ENCODE data around the gene RAB11FIP4. TPM values are rescaled to one million over a fixed set of nuclear protein-coding genes. Genes with fewer than 3 reads are reported as not detected.
A peak's percentile ranks its signal among the peaks of the same experiment; 100 is the strongest.

RAB11FIP4 gene
- total RNA-seq, 1 donor from 2014 or later = 103 TPM

GRCh38 chr17:31509095-31509804, 117.8 kb downstream of the RAB11FIP4 start:
- Mint-ChIP-seq H3K36me3 (ENCODE audit: unreplicated experiment) (no peaks in the 10 kb centered on the region), H3K27me3 (ENCODE audit: unreplicated experiment) (peaks cover 2% of the 10 kb centered on the region), H3K27ac (ENCODE audit: unreplicated experiment) (peak overlapping the region; percentile 44), H3K4me3 (ENCODE audit: unreplicated experiment) (no peak overlapping the region), H3K4me1 (ENCODE audit: low read depth, unreplicated experiment) (peaks cover 13% of the 10 kb centered on the region), H3K9me3 (ENCODE audit: unreplicated experiment) (peaks cover 3% of the 10 kb centered on the region)
- no peak for DNase-seq
- no peak for TF ChIP-seq CTCF (IDR thresholded peaks at IDR 0.05; ENCODE audit: partially characterized antibody, unreplicated experiment)

- TF ChIP-seq CTCF (IDR thresholded peaks at IDR 0.05; ENCODE audit: partially characterized antibody, unreplicated experiment) = no peak
- no peak for DNase-seq
- Mint-ChIP-seq H3K9me3 (ENCODE audit: unreplicated experiment) (peaks cover 6% of the 10 kb centered on the region), H3K4me1 (ENCODE audit: low read depth, unreplicated experiment) (peaks cover 15% of the 10 kb centered on the region), H3K27me3 (ENCODE audit: unreplicated experiment) (peaks cover 2% of the 10 kb centered on the region), H3K27ac (ENCODE audit: unreplicated experiment) (no peak overlapping the region), H3K36me3 (ENCODE audit: unreplicated experiment) (no peaks in the 10 kb centered on the region), H3K4me3 (ENCODE audit: unreplicated experiment) (no peak overlapping the region)
Measured at GRCh38 chr17:31509805-31510177, 118.3 kb downstream of the RAB11FIP4 start.

- Mint-ChIP-seq H3K4me1 (ENCODE audit: low read depth, unreplicated experiment) (peaks cover 21% of the 10 kb centered on the region), H3K36me3 (ENCODE audit: unreplicated experiment) (no peaks in the 10 kb centered on the region), H3K4me3 (ENCODE audit: unreplicated experiment) (no peak overlapping the region), H3K9me3 (ENCODE audit: unreplicated experiment) (peaks cover 8% of the 10 kb centered on the region), H3K27me3 (ENCODE audit: unreplicated experiment) (peaks cover 2% of the 10 kb centered on the region), H3K27ac (ENCODE audit: unreplicated experiment) (no peak overlapping the region)
- DNase-seq = peak; percentile 5
- no peak for TF ChIP-seq CTCF (IDR thresholded peaks at IDR 0.05; ENCODE audit: partially characterized antibody, unreplicated experiment)
Measured at GRCh38 chr17:31510308-31511194, 119.1 kb downstream of the RAB11FIP4 start.

- peaks cover 13% of the 10 kb centered on the region for H3K9me3 Mint-ChIP-seq (ENCODE audit: unreplicated experiment)
- H3K36me3 Mint-ChIP-seq (ENCODE audit: unreplicated experiment) = no peaks in the 10 kb centered on the region
- peak; percentile 10 for DNase-seq
- H3K4me3 Mint-ChIP-seq (ENCODE audit: unreplicated experiment) = no peak overlapping the region
- peaks cover 28% of the 10 kb centered on the region for H3K4me1 Mint-ChIP-seq (ENCODE audit: low read depth, unreplicated experiment)
- peaks cover 4% of the 10 kb centered on the region for H3K27me3 Mint-ChIP-seq (ENCODE audit: unreplicated experiment)
- no peak overlapping the region for H3K27ac Mint-ChIP-seq (ENCODE audit: unreplicated experiment)
- no peak for TF ChIP-seq CTCF (IDR thresholded peaks at IDR 0.05; ENCODE audit: partially characterized antibody, unreplicated experiment)
Measured at GRCh38 chr17:31511195-31511578, 119.7 kb downstream of the RAB11FIP4 start.

GRCh38 chr17:31511580-31511979, 120.1 kb downstream of the RAB11FIP4 start:
- no peak overlapping the region for H3K27ac Mint-ChIP-seq (ENCODE audit: unreplicated experiment)
- H3K27me3 Mint-ChIP-seq (ENCODE audit: unreplicated experiment) = peaks cover 4% of the 10 kb centered on the region
- DNase-seq = peak; percentile 11
- peaks cover 14% of the 10 kb centered on the region for H3K9me3 Mint-ChIP-seq (ENCODE audit: unreplicated experiment)
- H3K36me3 Mint-ChIP-seq (ENCODE audit: unreplicated experiment) = no peaks in the 10 kb centered on the region
- no peak overlapping the region for H3K4me3 Mint-ChIP-seq (ENCODE audit: unreplicated experiment)
- H3K4me1 Mint-ChIP-seq (ENCODE audit: low read depth, unreplicated experiment) = peaks cover 28% of the 10 kb centered on the region
- TF ChIP-seq CTCF (IDR thresholded peaks at IDR 0.05; ENCODE audit: partially characterized antibody, unreplicated experiment) = no peak

Measured in glutamatergic neuron (in vitro differentiated cells).